Measurements from ENCODE around the gene TECPR2. TPM values are rescaled to one million over a fixed set of nuclear protein-coding genes. Genes with fewer than 3 reads are reported as not detected.

Gene TECPR2
- total and polyA plus RNA-seq, 2 experiments from 2014 or later: 9.5 to 20.1 TPM

GRCh38 chr14:102370305-102370809 lies 7.6 kb downstream of the TECPR2 start:
- Histone ChIP-seq H3K79me2 (peaks cover 62% of the 10 kb centered on the region), H3K27me3 (no peaks in the 10 kb centered on the region), H3K4me3 (no peak overlapping the region), H3K4me2 (no peak overlapping the region), H4K20me1 (ENCODE audit: insufficient read depth, poor library complexity, severe bottlenecking) (peaks cover 2% of the 10 kb centered on the region), H3K36me3 (replicated peaks; ENCODE audit: insufficient read depth, low read depth) (no peaks in the 10 kb centered on the region), H2AFZ (no peak overlapping the region), H3K9me3 (ENCODE audit: low read depth) (no peaks in the 10 kb centered on the region), H3K27ac (no peak overlapping the region), H3K9me2 (replicated peaks; ENCODE audit: insufficient read depth) (no peaks in the 10 kb centered on the region), H3K4me1 (ENCODE audit: insufficient read depth) (no peaks in the 10 kb centered on the region)
- peak; percentile 15 for DNase-seq (ENCODE audit: low spot score)
- WGBS (ENCODE audit: low lambda C conversion rate, missing lambda C conversion rate): 73% methylated on average over 11 of the region's 11 CpGs
- TF ChIP-seq, protein P1, sequence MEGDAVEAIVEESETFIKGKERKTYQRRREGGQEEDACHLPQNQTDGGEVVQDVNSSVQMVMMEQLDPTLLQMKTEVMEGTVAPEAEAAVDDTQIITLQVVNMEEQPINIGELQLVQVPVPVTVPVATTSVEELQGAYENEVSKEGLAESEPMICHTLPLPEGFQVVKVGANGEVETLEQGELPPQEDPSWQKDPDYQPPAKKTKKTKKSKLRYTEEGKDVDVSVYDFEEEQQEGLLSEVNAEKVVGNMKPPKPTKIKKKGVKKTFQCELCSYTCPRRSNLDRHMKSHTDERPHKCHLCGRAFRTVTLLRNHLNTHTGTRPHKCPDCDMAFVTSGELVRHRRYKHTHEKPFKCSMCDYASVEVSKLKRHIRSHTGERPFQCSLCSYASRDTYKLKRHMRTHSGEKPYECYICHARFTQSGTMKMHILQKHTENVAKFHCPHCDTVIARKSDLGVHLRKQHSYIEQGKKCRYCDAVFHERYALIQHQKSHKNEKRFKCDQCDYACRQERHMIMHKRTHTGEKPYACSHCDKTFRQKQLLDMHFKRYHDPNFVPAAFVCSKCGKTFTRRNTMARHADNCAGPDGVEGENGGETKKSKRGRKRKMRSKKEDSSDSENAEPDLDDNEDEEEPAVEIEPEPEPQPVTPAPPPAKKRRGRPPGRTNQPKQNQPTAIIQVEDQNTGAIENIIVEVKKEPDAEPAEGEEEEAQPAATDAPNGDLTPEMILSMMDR (IDR thresholded peaks at IDR 0.05; ENCODE audit: poor library complexity): no peak
- TF ChIP-seq EZH2phosphoT487 (IDR thresholded peaks at IDR 0.05; ENCODE audit: low read depth, severe bottlenecking, unreplicated experiment) (no peak), EZH2 (IDR thresholded peaks at IDR 0.05; ENCODE audit: borderline replicate concordance) (no peak)

DNA sequence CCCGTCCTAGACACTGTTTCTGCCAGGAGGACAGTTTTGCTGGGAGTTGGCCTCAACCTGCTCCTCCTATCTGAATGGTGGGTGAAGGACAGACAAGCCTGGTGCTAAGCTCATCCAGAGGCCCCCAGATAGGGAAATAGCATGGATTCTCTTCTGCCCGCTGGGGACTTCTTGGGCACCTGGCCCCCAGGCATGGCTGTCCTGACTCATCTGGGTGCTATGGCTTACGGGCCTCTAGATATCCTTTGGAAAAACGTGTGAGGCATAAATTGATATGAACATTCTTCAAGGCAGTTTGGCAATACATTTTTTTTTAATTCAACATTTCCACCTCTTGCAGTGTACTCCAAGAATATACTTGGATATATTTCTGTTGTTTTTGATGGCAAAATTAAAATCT lies 8.6 kb downstream of the TECPR2 start:
- Histone ChIP-seq H3K4me2 (no peak overlapping the region), H3K27me3 (no peaks in the 10 kb centered on the region), H4K20me1 (ENCODE audit: insufficient read depth, poor library complexity, severe bottlenecking) (peaks cover 2% of the 10 kb centered on the region), H3K36me3 (replicated peaks; ENCODE audit: insufficient read depth, low read depth) (no peaks in the 10 kb centered on the region), H3K79me2 (peaks cover 52% of the 10 kb centered on the region), H3K4me1 (ENCODE audit: insufficient read depth) (no peaks in the 10 kb centered on the region), H3K27ac (no peak overlapping the region), H3K9me2 (replicated peaks; ENCODE audit: insufficient read depth) (no peaks in the 10 kb centered on the region), H3K4me3 (no peak overlapping the region), H3K9me3 (ENCODE audit: low read depth) (no peaks in the 10 kb centered on the region), H2AFZ (no peak overlapping the region)
- 80% methylated on average over 4 of the region's 4 CpGs for WGBS (ENCODE audit: low lambda C conversion rate, missing lambda C conversion rate)
- TF ChIP-seq EZH2 (IDR thresholded peaks at IDR 0.05; ENCODE audit: borderline replicate concordance) (no peak), EZH2phosphoT487 (IDR thresholded peaks at IDR 0.05; ENCODE audit: low read depth, severe bottlenecking, unreplicated experiment) (no peak)
- TF ChIP-seq, protein P1 (IDR thresholded peaks at IDR 0.05; ENCODE audit: poor library complexity): no peak
- no peak for DNase-seq (ENCODE audit: low spot score)

- H3K9me3 ChIP-seq (ENCODE audit: low read depth): no peaks in the 10 kb centered on the region
- H2AFZ ChIP-seq: no peak overlapping the region
- H3K79me2 ChIP-seq: peaks cover 34% of the 10 kb centered on the region
- no peak overlapping the region for H3K4me3 ChIP-seq
- no peak overlapping the region for H3K4me2 ChIP-seq
- 92% methylated on average over 3 of the region's 3 CpGs for WGBS (ENCODE audit: low lambda C conversion rate, missing lambda C conversion rate)
- no peaks in the 10 kb centered on the region for H3K27me3 ChIP-seq
- H3K4me1 ChIP-seq (ENCODE audit: insufficient read depth): no peaks in the 10 kb centered on the region
- H3K9me2 ChIP-seq (replicated peaks; ENCODE audit: insufficient read depth): no peaks in the 10 kb centered on the region
- H3K36me3 ChIP-seq (replicated peaks; ENCODE audit: insufficient read depth, low read depth): no peaks in the 10 kb centered on the region
- no peak overlapping the region for H3K27ac ChIP-seq
- peaks cover 2% of the 10 kb centered on the region for H4K20me1 ChIP-seq (ENCODE audit: insufficient read depth, poor library complexity, severe bottlenecking)
- no peak for DNase-seq (ENCODE audit: low spot score)
- TF ChIP-seq EZH2phosphoT487 (IDR thresholded peaks at IDR 0.05; ENCODE audit: low read depth, severe bottlenecking, unreplicated experiment): no peak
- TF ChIP-seq, protein P1 (IDR thresholded peaks at IDR 0.05; ENCODE audit: poor library complexity): no peak
- no peak for TF ChIP-seq EZH2 (IDR thresholded peaks at IDR 0.05; ENCODE audit: borderline replicate concordance)
Observed at GRCh38 chr14:102373110-102373509, 10.4 kb downstream of the TECPR2 start.
